Measurements from ENCODE around the gene CLCN5.

CLCN5 gene

DNA sequence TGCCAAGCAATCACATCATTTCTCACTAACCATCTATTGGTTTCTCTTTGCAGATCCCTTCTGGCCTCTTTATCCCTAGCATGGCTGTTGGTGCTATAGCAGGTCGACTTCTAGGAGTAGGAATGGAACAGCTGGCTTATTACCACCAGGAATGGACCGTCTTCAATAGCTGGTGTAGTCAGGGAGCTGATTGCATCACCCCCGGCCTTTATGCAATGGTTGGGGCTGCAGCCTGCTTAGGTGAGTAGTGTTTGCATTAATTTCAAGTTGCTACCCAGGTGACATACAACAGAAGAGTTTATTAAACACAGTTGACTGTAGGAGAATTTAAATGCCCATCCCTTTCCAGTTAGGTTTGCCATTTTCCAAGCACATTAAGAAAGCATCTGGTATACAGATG lies 166.2 kb downstream of the CLCN5 start:
- DNase-seq (ENCODE audit: low read depth): no peak

DNA sequence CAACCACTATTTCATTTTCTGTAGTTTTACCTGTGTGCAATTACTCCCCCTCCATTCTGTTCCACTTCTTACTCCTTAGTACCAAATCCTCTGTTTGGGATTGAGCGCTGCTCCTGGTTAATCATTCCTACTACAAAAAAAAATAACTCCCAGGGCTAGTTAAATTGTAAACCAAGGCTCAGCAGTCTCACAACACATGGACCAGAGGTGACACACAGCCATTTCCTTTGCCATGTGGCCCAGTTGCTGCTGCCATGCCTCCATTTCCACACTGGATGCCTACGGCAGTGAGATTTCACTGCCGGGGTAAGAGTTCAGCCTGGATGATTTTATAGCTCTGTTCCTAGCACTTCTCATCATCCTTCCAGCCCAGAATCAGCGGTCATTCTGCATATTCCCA lies 171.2 kb downstream of the CLCN5 start:
- DNase-seq (ENCODE audit: low read depth): no peak

DNA sequence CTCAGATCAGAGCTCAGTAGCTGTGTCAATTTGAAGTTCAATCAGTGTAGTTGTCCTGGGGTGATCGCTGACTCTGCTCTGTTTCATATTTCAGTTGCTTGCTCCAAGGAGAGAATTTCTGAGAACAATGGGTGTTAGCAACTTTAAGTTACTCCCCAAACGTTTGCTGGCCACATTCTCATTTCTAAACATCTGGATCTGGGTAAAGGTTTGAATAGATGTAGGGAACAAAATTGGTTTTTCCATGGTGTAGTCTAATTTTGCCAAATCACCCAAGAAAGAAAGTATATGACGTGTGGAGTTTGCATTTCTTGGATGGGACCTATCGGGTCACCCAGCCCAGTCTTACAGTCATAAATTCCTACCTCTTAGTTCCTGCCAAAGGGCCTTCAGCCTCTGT lies 174.7 kb downstream of the CLCN5 start:
- no peak for DNase-seq (ENCODE audit: low read depth)

DNA sequence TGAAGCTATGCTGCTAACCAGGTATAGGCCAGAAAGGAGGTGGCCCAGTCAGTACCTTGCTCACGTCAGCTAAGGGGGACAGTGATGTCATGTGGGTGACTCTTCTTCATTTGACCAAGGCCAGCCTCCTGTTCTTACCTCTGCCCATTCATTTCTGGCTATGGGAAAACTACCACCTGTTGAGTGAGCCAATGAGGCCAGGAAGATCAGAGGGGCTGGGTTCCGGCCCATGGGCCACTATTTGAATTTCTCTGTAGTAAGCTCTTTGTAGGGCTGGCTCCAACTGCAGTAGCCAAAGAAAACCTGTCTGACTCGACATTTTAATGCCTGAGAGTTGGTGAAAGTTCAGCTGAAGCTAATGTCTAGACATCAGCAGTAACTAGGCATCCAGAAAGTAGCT lies 175.8 kb downstream of the CLCN5 start:
- no peak for DNase-seq (ENCODE audit: low read depth)

DNA sequence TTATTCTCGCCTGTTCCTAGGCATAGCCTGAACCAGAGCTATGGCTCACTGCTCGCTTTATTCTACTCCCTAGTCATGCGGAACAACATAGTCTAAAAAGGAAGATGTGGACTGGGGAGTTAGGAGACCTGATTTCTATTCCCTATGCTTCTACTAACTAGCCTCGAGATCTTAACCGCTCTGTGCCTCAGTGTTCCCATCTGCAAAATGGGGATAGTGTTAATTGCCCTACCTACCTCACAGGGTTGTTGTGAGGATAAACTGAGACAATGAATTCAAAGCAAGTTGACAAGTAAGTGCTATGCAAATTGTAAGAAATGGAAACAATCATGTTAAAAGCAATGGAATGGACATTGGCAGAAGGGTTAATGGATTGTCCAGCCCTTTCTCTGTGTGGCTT lies 176.4 kb downstream of the CLCN5 start:
- no peak for DNase-seq (ENCODE audit: low read depth)

DNA sequence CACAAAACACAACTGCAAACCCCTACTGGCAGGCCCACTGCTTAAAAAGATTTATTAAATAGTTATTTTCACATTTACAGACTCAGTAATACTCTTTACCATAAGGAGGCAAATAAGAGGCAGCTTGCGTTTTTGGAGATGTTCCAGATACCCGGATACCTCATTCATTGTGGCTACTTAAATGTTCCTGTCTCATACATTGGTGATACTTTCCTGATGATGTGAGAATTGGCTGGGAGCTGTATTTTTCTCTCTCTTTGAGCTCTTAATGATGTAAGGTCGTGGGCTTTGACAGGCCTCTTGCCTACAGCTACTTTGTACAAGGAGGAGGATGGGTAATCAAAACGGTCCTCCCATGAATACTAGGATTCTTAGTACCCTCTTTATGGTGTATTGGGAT lies 176.9 kb downstream of the CLCN5 start:
- DNase-seq (ENCODE audit: low read depth): no peak

DNA sequence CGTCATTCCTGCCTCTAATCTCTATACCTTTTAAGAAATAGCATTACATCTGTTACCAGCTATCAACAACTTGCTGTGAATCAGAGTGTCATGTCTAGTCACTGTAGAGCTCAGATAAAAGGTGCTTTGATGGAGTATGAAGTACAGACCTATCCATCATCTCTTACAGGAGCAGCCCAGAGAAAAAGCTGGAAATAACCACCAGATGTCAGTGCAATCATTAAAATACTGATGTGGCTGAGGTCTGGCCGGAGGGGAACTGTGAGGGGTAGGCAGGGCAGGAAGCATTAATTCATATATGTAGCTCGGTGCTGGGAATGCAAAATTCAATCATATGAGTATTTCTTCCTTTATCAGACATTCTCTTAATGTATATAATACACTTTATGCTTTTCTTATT lies 177.8 kb downstream of the CLCN5 start:
- DNase-seq (ENCODE audit: low read depth): no peak

DNA sequence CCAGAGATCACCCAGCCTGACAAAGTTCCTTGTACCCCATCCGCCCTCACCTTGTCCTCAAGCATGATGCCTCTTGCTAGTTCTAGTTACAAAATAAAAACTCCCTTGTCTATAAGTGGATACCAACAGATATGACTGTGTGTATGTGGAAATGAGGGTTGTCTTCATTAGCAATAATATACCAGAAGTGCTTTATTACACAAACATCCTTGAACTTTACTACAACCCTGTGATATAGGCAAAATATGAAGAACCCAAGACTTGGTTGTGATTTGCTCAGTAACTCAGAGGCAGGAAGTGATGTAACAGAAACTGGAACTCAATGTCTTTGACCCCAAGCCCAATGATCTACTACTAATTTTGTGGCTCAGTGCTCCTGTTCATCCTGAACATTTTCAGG lies 180.8 kb downstream of the CLCN5 start:
- DNase-seq (ENCODE audit: low read depth): no peak

DNA sequence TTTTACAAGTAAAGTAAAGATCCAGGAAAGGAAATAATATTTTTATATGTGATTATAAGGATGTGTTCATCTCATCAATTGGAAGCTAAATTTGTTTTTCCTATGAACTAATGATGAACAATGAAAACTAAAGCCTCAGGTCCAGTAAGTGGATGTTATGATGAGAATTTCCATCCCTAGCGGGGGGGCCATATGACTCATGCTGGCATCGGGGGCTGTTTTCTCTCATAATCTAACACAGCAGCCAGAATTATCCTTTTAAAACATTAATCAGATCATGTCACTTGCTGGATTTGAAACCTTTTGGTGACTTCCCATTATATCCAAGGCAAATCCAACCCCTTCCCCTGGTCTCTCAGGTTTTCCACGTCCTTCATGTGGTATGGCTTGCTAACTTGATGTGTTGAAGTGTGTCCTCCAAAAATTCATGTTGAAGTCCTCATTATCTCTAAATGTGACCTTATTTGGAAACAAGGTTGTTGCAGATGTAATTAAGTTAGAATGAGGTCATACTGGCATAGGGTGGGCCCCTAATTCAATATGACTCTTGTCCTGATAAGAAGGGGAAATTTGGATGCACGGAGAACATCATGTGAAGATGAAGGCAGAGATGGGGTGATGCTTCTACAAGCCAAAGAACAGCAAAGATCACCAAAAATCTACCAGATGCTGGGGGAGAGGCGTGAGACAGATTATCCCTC lies 181.6 kb downstream of the CLCN5 start:
- no peak for DNase-seq (ENCODE audit: low read depth)

DNA sequence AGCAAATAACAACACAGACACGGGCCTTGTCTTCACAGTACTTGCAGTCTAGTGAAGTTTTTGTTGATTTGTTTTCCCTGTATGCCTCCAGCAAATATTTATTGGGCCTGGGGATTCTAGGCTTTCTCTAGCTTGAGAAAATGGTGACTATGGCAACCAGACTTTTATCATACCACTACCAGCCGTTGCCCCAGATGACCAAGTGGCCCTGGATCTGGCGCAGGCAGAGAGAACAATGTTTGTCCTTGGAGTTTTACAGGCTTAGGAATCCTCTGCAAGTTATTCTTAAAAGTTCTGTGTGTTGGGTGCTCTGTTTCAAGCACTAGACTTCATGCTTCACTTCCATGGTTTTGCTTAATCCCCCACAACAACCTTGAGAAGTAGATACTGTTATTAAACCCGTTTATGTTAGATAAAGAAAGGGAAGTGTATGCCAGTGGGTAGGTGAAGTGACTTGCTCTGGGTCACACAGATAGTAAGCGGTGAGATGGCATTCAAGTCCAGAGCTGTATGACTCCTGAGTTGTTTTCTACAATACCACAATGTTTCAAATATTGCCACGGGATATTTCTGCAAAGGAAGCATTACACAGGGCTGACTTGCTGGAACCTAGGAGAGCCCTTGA lies 183.8 kb downstream of the CLCN5 start:
- no peak for DNase-seq (ENCODE audit: low read depth)

DNA sequence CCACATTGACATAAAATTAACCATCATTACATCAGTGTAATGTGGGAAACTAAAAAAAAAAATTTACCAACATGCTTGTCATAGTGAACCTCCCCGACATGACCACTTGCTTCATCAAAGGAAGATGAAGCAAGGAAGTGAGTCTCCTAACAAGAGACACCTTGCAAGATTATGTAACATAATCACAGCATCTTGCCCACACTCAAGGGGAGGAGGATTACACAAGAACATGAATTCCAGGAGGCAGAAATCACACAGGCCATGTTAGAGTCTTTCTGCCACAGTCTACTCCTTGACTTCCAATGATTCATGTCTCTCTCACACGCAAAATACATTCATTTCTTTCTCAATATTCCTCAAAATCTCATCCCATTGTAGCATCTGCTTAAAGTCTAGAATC lies 185.1 kb downstream of the CLCN5 start:
- DNase-seq (ENCODE audit: low read depth): no peak

DNA sequence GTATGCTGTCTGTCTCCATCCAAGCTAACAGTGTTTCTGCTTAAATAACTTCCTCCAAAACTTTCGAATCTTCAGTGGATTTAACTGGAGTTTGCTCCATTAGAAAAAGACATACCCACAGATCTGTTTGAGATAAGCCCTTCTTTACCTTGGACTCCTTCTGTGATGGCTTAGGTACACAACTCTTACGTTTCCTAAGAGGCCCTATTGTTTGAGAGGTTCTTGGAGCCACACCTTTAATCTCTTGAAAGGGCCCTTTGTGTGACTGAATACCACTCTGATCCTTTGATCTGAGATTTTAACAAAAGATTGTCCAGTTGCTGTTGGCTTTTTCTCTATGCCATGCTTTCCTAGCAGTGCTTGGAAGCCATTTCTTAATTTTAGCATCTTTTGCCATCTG lies 185.9 kb downstream of the CLCN5 start:
- no peak for DNase-seq (ENCODE audit: low read depth)

DNA sequence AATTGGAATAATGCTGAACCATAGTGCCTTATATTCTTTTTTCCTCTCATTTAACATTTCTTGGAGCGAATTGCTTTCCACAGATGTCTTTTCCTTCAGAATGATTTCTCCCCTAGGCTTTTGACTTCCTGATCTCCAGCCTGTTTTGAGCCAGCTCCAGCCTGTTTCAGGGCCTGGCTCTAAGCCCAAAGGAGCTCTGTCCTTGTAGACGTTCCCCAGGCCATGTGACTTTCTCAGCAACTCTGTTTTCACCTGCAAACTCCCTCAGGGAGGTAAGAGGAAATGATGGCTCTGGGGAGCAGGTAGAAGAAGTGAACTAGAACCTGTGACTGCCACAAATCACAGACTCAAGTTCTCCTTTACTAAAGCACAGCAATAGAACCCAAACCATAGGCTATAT lies 189.3 kb downstream of the CLCN5 start:
- no peak for DNase-seq (ENCODE audit: low read depth)

DNA sequence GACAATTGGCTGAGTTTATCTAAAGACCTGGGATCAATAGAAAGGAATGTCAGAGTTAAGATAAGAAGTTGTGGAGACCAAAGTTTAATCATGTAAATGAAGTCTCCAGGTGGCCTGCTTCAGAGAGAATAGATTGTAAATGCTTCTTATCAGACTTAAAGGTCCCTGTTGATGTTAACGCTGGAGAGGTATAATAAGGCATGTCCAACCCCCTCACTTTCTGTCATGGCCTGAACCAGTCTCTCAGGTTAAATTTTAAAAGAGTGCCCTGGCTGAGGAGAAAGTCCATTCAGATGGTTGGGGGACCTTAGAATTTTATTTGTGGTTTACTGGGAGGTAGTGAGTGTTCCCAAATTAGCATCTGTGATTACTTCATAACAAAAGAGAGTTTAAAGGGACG lies 191.7 kb downstream of the CLCN5 start:
- no peak for DNase-seq (ENCODE audit: low read depth)

DNA sequence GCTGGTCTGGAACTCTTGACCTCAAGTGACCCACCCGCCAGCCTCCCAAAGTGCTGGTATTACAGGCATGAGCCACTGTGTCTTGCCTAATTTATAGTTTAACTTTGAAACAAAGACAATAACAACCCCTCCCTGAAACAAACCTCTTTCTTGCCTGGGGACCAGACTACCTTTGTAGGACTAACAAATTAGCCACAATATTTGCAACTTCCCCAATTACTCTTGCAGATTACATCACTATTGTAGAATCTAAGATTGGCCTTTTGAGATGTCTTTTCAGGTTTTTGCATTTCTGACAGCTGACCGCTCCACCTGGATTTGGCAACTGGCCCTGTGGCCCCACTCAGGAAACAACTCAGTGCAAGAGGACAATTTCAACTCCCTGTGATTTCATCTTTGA lies 193.6 kb downstream of the CLCN5 start:
- no peak for DNase-seq (ENCODE audit: low read depth)

DNA sequence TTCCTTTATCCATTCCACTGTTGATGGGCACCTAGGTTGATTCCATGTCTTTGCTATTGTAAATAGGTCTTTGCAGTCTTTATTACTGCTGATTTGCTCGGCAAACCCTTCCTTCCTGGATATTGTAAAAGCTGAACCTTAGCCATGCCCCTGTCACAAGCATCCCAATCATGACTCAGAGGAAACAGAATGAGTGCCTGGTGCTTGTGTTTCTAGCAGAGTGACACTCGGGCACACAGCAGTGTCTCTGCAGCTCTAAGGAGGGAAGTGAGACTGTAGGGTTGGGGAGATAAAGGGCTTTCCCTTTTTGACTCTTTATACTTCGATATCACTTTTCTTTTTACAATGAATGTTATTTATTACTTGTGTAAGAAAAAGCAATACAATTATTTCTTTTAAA lies 195.1 kb downstream of the CLCN5 start:
- no peak for DNase-seq (ENCODE audit: low read depth)

DNA sequence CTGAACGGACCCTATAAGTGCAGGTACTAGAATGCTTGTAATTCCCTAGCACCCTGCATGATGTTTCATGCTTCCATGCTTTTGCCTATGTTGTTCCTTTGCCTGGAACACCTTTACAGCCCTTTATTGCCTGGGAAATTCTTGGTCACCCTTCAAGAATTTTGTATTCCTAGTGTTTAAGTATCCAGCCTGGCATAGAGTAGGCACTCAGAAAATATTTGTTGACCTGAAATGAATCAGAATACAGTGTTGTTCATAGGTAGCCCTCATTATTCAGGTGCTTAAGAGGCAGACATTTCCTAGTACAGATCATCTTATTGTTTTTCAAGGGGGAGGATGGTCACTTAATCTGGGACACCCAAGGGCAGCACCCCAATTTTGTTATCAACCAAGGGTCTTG lies 203.1 kb downstream of the CLCN5 start:
- DNase-seq (ENCODE audit: low read depth): no peak

DNA sequence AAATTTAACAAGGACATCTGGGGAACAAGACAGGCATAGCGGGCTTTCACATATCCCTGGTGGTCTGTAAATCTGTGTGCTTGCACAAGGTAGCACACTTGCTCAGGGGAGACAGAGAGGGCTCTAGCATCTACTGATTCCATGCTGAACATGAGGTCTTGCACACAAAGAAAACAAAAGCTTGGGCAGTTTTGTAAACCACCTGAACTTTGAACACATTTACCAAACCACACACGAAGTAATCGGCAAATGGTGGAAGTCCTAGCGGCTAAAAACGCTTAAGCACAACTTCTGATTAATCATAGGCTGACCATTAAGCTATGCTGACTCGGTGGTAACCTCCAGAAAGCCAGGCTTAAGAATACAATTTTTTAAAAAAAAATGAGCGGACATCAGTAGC lies 225.6 kb downstream of the CLCN5 start:
- no peak for DNase-seq (ENCODE audit: low read depth)
